NCI-H2081 treated with DMSO at 0.1 percent for 48 hours (cell line): ENCODE measurements around the gene MYF6.
"Not testable (repeated sequence)": the region's sequence is repeated elsewhere in the genome, so short reads cannot be mapped to it uniquely, and the experiment has no call there.

Experiments
- DNase-seq: peaks from one replicate; lab custom pipeline; 2025; lab: John Stamatoyannopoulos, UW

The MYF6 gene

DNA sequence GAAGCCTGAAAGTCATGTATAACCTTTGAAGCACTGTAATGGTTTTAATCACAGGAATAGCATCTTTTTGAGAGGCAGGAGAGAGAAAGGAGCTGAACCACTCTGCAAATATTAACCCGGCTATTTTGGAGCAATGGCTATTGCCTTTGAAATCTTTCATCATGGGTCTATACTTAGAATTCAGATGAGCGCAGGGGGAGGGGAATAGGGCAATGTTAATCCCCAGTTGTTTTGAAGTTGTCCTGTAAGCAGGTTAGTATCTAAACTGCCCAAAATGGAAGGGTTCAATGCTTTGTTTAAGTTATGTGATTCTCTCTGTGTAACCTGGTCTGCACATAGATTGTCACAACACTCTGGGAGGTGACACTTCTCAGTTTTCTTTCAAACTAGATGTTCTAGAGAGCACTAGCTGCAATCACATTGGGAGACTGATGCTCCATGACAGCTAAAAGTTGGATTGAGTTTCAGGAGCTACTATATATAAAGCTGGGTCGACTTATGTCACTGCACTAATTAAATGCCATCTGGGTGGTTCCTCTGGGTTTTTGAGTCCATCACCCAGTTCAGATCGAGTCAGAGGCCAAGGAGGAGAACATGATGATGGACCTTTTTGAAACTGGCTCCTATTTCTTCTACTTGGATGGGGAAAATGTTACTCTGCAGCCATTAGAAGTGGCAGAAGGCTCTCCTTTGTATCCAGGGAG lies at the start of gene MYF6:
Gene MYF6 (plus strand): TSS at position 509 of the 704 bp plus-strand sequence. CDS start 86 bp downstream, at position 595.
- DNase-seq: no peak

DNA sequence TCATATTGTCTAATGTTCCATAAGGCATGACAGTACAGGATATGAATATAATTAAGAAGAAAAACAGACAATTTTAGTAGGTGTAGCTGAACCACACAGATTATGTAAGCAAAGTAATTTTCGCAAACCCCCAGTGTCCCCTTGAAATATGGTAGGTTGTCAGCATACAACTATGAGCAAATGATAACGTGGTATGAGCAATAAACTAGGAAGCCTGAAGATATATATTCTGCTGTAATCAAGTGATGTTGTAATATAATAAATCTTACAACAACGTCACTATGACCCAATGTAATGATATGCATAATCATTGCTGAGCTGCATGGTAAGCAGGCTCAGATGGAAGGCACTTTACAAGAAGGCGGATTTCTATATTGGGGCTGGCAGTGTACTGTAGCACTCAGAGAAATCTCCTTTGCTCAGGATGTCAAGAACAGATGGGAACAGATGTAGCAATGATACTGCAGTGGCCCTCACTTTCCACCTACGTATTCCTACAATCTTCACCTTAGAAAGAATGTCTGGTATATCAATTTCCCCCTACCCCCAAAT lies 47.8 kb upstream of the MYF6 start:
- no peak for DNase-seq

DNA sequence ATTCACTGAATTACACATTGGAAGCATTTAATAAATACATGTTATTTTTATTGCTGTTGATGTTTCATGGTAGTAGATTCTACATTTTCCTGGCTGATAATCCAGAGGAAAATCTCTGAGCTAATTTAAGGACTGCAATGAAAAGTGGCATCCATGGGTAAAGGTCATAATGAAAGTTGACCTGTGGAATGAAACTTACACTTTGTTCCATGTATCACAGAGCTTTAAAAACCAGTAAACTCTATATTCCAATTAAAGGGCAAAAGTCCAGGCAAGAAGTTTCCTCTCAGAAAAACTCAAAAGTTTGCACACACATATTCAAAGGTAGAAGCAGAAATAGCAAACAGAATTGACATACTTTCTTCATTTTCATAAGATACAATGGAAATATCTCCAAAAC lies 44.8 kb upstream of the MYF6 start:
- no peak for DNase-seq

DNA sequence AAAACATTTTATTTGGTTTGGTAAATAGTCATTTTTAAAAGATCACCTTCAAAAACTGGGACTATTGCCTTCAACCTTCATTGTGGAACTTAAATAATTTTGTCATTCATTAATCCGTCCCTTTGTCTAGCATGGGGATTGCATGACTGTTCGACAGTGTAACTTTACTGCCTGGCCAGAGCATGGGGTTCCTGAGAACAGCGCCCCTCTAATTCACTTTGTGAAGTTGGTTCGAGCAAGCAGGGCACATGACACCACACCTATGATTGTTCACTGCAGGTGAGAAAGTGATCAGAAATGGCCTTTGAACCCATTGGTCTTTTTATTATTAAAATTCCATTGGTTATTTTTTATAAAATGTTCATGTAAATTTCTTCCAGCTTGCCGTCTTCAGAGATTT lies 37.2 kb upstream of the MYF6 start:
- no peak for DNase-seq

DNA sequence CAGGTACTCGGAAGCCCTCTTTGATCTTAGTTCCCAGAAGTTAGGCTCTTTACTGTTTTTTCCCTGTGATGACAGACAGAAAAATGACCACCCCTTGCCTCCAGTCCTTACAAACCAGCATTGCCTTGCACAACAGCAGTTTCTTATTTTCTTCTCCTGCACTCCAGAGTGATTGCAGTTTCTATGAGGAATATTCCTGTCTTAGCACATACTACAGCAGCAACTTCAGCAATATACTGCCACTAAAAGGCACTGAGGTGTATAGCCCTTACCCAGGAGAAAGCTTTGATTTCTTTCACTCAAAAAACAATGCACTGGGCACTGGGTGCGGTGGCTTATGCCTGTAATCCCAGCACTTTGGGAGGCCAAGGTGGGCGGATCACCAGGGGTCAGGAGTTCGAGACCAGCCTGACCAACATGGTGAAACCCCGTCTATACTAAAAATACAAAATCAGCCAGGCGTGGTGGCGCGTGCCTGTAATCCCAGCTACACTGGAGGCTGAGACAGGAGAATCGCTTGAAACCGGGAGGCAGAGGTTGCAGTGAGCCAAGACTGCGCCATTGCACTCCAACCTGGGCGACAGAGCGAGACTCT lies 31.3 kb upstream of the MYF6 start:
- DNase-seq: not testable (repeated sequence)

DNA sequence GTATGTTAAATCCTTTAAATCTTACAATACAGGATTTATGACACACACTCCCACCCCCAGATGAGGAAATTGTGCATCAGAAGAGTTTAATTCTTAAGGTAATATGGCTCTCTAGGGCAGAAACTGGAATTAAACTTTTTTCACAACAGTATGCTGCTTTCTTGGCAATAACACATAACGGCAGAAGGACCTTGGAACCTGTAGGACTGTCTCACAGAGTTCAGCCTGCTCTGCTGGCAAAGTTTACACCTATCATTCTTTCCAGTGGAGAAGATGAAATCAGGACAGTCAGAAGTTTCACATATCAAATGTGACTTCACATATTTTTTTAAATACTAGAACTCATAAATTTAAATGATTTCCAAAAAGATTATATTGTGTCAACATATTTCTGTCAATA lies 30.6 kb upstream of the MYF6 start:
- no peak for DNase-seq

DNA sequence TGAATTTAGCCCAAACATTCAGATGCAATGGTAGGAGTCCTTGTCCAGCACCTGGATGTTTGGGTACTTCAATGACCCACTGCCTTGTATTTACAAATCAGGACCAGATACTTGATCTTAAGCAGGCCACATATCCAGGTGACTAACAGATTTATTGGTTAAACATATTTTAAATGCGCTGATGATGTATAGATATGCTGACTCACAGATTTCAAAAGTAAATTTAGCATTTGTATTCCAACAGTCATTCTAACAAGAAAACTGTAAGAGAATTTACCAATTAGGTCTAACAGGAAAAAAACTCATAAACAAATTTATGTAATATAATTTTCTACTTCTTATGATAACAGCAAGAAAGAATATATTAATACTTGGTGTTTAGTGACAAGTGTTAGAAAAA lies 29.4 kb upstream of the MYF6 start:
- no peak for DNase-seq

DNA sequence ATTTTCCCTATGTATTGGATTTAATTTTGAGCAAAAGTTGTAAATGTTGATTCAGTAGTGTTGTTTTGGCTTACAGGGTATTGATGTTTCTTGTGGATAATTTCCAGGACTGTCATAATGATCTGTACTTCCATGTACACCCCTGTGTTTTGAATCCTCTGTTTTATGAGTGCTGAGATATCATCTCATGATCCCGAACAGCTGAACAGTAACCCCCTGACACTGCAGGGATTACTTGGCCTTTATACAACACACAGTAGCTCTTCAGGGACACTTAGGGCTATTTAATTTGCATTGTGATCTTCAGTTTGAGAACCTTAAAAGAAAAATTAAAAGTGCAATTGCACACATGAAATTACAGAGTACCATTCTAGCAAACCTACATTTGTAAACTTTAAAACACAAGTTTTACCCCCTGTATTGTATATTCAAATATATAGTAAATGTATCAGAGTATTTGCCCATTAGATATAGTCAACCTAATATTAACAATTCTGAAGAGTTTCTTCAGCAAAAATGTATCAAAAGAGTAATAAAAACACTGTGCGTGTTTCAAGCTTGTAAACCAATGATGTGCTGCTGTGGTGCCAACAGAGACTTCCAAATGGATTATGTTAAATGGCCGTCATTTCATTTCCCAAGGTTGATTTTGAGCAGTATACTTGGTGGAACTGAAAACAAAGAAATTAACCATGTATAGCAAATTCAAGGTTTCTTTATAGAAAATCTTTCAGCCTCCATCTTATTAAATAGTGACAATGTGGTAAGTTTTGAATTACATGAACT lies 27.9 kb upstream of the MYF6 start:
- no peak for DNase-seq

DNA sequence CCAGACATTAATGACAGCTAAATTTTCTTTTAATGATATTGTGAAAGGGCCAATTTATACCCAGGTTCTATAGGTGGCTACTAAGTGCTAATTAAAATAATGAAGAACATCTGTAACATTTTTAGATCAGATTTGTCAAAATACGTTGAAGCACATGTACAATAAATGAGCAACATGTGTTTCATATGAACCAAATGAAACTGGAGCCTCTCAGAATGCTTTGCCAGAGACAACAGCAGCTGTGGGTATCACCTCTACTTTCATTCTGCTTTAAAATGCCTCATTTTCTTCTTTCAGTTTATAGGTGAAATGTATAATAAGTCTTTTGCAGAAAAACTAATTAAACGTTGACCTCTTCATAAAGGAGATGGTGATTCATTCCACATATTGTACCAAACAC lies 26.1 kb upstream of the MYF6 start:
- no peak for DNase-seq

DNA sequence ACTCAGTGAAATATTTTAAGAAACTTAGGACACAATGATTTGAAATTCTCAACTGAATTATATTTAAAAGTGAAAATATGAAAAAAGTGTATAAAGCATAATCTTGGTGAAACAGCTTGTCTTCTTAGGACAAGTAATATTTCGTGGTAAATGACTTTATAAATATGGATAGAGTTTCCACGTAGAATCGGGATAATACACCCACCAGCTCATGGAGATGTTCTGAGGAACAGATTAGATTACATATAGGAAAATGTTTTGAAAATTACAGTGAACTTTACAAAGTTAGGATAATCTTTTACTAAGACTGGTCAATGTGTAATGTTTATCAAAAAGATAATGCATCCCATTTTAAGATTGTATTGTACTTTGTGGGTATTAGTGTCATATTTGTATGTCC lies 25.6 kb upstream of the MYF6 start:
- DNase-seq: no peak

DNA sequence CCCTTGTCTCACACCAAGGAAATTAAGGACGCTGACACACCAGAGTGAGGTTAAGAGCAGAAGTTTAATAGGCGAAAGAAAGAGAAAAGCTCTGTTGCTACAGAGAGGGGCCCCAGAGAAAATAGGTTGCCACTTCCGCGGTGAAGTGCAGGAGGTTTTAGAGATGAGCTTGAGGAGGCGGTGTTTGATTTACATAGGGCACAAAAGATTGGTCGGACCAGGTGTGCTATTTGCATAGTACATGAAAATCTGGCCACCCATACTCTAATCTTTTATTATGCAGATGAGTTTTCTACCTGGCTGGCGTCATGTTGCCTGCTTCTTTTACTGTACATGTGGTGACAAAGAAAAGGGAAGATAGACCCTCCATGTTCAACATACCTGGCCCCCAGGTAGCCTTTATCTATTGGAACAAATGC lies 23.3 kb upstream of the MYF6 start:
- peak; percentile 28 for DNase-seq

DNA sequence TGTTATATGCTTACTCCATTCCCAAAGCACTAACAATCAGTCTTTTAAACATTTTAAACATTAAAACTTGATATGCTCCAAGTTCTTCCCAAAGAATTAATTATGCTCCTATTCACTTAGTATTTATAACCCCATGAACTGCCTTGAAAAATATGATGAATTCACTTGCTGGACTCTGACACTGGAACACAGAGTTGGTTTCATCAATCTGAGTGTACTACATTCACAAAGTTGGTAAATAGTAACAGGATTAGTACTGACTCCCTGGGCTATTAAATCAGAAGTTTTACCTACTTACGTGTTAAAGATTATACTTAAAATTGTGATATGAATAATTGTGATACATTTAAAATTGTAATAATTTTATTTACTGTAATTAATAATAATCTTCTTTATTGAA lies 17.3 kb upstream of the MYF6 start:
- DNase-seq: no peak

DNA sequence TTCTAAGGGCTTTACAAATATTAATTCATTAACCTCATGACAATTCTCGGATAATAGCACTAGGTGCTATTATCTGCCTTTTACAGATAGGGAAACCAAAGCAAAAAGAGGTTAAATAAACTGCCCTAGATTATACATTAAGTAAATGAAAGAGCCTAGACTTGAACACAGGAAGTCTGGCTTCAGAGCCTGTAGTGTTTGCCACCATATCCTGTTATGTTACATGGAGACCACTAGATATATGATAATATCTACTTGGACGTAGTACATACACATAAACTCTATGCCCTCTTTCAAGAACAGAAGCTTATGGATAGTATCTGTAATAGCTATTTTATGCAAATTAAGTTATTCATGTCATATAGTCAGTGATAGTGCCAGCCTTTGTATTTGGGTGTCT lies 16.9 kb upstream of the MYF6 start:
- DNase-seq: no peak

DNA sequence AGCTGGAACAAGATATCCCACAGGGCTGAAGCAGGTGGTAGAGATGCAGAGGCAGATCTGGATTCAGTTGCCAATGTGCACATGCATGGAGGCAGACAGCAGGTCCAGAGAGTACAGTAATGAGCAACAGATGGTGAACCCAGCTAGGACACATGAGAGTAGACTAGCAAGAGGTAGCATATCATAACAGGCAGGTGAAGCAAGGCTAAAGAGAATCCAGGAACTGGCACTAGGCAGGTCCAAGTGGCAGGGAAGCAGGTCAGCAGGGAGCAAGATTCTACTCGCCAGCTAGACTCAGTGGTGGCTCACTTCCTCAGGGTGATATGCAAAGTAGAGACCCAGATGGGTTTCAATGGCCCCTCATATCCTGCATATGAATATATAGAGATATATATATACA lies 15.3 kb upstream of the MYF6 start:
- no peak for DNase-seq

DNA sequence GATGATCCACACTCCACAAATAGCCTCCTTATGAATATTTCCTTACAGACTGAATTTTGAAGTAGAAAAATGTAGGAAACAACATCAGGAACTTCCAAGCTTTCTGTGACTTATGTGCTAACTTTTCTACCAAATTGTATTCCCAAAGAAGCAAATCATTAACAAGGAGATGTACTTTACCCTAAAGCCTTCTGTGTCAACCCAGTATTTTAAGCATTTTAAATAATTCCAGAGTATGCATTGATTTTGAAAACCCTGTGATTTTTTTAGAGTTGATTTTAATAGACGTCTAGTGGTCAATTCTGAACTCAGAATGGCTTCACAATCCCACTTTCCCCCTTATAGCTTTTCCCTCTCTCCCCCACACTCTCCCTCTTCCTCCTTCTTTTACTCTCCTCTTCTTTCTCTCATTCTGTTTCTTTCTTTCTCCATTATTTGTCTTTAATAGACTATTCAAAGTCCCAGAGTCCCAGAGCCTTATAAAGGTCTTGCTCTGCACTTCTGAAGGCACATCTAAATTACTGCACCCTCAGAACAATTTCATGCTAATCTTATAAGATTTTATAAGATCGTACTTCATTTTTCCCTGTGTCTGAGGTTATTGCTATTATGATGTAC lies 10.1 kb upstream of the MYF6 start:
- no peak for DNase-seq

DNA sequence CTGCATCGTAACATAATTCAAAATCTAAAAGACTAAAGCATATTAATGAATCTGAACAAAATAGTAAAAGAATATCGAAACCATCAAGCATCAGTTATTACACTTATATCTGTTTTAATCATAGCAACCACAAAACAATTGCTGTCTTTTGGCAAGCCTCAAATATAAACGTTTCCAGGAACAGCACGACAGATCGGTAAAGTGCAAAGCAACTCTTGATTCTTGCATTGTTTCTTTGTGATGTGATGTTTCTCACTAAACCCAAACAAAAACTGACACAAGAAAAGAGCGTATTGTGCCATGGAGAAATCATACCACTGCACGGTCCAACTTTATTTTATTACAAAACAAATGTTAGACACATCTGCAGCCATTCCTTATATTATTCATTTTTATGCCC lies 9.2 kb upstream of the MYF6 start:
- no peak for DNase-seq

DNA sequence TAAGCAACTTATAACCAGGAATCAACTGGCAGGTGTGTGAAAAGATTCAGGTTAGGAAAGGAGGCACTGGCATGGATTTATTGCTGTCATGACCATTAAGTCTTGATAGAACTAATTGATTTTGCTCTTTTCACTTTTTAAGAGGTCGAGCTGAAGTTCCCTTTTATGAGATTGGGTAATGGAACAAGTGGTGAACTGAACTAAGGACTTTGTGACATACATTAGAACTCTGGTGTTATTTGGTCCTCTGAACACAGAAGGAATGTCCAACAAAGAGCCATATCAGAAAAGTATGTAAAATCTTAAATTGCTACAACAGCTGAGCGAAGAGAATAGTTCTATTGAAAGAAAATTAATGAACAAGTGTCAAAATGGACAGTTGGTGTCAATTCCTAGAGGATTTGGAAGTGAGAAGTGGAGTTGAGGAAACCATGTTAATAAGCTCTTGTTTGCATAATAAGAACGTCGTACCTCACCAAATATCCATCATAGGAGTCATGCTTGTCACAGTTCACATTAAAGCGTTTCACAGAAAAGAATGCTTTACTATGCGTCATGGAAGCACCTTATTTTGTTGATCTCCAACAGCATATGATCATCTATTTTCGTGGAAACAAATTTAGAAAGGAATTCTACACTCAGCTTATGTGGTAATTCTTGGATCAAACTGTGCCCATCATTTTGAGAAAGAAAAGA lies 8.4 kb upstream of the MYF6 start:
- no peak for DNase-seq

DNA sequence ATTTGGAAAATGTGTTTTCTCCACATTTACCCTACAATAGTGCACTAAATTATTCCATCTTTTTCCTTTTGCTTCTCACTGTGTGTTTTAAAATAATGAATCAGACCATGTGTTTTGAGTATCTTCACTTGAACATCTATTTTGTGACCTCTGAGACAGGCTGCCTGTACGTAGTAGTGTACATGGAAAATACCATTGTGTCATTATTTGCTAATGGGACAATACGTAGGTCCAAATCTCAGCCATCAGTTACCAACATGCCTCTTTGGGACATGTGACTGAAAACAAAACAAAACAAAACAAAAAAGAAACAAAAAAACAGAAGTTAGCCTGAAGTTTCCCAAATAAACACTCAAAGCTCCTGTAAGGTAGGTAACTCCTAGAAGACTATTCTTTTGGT lies 7.1 kb upstream of the MYF6 start:
- no peak for DNase-seq

DNA sequence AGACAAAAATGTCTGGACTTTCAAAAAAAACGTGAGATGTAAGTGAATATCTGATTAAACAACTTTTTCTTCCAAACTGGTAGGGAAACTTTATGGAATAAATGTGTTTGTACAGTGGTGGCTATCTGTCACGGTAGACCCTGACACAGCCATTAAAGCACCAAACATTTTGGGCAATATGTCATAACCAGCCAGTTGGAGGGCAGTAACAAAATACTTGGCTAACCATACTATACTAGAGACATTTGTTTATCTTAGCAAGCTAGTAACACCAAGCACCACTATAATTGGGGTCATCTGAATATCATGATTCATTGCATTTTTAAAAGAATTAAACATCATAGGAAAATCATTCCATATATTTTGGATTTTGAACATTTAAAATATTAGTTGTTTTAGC lies 6.0 kb upstream of the MYF6 start:
- DNase-seq: no peak

DNA sequence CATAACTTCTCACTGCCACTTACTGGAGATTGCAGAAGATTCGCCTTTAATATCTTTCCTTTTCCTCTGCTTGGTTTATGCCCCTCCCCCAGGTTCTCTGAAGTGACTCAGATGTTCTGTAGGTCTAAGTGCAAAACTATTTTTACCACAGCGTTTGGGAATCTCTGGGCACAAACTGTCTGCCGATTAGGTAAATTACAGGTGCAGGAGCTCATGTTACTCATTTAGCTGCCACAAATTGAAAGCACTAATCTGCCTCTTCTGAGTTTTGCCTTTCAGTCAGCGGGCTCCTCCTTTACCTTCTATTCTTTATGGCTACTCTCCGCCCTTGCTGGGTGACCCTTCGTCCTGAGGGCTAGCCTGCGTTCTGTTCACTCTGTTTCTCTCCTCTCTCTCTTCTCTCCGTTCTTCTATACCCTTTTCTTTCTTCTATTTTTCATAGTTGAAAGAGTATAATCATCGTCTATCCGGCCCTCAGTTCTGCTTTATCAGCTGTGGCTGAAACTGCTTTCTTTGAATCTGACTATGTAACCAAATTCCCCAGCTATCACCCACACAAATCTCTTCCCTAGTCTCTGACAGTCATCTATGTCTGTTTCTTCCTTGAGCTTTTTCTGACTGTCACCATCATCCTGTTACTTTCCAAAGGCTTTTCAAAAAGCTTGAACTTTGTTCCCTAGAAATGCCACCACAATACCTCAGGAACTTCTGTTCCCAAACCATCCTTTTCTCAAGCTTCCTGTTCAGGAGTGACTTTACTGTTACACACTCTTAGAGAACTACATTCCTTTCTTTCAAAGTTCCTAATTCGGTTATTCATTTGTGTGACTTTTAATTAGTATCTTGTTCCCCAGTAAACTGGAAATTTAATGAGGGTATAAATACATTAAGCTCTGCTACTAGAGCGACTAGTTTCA lies 4.3 kb upstream of the MYF6 start:
- DNase-seq: no peak

DNA sequence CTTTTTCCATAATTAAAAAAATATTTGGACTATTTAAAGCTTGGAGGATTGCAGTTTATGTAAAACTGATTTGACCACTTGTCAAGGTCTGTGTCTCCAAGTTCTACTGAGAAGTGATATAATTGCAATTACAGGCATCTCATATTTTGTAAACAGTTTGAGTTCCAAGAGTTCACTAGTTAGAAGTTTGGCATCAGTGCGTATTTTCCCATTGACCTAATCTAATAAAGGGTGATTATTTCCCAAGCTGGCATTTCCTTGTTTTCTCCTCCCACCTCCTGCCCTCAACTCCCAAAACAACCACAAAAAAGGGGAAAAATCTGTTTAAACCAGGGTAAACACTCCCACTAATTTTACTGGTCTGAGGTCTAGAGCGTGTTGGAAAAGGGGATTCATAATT lies 3.0 kb upstream of the MYF6 start:
- DNase-seq: no peak
